HG03095 (cell line): ENCODE measurements around the gene VCAM1.
"Not testable (repeated sequence)": the region's sequence is repeated elsewhere in the genome, so short reads cannot be mapped to it uniquely, and the experiment has no call there.

Source experiments
- ATAC-seq: cut with Tn5 transposase; IDR thresholded peaks from one replicate; pipeline ENCODE4 v1.9.1; 2021; ENCODE audit warnings: moderate library complexity; ENCODE audit not compliant: unreplicated experiment

VCAM1 gene, protein sequence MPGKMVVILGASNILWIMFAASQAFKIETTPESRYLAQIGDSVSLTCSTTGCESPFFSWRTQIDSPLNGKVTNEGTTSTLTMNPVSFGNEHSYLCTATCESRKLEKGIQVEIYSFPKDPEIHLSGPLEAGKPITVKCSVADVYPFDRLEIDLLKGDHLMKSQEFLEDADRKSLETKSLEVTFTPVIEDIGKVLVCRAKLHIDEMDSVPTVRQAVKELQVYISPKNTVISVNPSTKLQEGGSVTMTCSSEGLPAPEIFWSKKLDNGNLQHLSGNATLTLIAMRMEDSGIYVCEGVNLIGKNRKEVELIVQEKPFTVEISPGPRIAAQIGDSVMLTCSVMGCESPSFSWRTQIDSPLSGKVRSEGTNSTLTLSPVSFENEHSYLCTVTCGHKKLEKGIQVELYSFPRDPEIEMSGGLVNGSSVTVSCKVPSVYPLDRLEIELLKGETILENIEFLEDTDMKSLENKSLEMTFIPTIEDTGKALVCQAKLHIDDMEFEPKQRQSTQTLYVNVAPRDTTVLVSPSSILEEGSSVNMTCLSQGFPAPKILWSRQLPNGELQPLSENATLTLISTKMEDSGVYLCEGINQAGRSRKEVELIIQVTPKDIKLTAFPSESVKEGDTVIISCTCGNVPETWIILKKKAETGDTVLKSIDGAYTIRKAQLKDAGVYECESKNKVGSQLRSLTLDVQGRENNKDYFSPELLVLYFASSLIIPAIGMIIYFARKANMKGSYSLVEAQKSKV

DNA sequence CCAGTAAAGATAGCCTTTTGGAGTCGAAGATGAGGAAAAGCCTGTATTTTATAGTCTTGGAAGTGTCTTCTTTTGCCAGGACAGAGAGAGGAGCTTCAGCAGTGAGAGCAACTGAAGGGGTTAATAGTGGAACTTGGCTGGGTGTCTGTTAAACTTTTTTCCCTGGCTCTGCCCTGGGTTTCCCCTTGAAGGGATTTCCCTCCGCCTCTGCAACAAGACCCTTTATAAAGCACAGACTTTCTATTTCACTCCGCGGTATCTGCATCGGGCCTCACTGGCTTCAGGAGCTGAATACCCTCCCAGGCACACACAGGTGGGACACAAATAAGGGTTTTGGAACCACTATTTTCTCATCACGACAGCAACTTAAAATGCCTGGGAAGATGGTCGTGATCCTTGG is at the start of gene VCAM1:
TSS of gene VCAM1 (plus strand) at position 253 of the 400 bp plus-strand sequence. CDS start at position 372, 119 bp downstream.
- ATAC-seq: peak; percentile 61

DNA sequence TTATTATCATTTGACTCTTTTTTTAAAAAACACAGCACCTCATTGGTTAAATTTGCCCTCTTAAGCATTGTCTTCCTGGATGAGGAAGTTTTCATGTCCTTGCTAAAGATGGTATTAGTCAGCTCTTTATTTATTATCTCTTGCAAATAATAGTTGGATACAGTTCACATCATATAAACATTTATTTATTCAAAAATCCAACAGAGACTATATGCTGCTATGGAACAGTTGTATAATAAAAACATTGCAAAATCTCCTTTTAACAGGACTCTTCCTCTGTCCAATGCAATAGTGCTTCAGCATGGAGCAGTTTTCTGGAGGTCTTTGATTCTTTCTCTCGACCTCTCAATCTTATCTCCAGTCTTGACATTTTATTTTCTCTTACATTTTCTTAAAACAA is 49.5 kb upstream of the VCAM1 start:
- no peak for ATAC-seq

DNA sequence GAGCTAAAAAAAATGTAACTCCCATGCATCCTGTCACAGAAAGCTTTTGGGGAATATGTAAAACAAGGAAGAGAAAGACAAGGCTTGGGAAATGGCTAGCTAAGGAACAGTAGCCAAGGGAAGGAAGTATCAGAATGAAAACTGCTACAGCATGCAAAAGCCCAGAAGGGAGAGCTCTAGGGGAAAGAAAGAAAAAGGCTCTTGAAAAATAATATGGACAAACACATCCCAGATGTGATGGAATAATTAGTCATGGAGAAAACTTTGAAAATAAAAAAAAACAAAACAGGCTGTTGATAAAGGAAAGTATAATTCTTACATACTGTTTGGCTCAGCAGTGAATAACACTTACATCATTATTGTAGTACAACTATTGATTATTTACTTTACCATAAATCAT is 47.9 kb upstream of the VCAM1 start:
- ATAC-seq: no peak

DNA sequence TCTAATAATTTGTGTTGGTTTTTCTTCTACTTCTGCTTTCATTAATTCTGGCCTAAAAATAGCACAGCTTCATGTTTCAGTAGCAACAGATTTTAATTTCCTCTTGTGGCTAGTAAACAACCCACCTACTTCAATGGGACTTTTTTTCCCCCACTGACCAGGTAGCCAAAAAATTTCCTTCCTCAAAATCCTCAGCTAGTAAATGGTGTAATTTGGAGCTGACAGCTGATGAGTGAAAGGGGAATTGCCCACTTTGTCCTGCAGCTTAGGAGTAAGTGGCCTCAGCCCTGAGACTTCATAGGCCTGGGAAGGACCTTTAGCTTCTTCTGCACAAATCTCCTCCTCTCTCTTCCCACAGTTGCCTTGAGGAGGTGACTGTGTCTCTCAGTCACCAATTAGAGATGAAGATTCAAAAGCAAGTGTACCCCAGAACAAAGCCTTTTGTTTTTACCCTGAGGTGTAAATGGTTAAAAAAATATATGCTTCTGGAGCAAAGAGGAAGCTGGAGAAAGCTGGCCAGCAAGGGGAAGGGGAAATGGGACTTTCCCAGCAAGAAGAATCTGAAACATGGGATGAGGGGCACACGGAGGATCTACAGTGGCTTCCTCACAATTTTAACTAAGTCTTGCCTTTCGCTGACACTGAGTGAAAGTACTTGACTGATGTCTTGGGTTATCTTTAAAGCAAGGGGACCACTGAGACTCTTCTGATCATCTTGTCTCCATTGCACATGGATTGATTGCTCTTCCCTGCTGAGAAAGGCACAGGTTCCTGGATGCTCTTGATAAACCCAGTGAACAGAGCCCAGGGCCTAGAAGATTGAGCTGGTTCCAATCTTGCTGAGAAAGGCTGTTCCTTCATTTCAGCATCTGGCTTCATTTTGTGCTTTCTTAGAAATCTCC is 35.8 kb upstream of the VCAM1 start:
- ATAC-seq: no peak

DNA sequence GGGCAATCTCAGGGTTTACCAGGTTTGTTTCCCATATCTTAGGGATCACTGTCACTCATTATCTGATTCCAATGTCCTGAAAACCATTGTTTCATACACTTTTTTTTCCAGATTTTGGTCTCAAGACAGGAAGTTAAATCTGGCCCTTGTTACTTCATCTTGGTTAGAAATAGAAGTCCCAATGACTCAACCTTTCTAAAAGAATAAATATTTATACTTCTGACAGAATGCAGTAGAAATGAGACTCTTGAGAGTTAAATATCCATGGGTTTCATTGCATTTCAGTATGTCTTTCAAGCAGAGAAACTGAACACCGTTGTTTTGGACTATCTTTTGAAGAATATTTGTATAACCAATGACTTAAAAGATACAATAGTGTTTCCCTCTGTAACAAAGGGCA is 19.8 kb upstream of the VCAM1 start:
- ATAC-seq: no peak

DNA sequence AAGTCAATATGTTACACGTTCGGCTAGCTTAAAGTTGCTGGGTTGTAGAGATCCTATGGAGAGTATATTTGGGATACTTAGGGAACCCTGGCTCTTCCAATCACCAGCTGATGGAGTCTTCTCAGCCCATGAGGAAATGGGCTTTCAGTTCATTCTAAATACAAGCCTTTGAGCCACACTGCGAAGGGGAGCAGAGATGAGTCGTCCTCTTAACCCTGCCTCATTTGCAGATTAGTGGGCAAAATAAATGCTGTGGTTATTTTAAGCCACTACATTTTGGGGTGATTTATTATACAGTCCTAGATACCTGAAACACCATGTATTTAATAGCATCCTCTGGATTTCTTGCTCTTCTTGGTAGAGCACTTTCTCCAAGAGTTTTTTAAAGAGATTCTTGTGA is 19.0 kb upstream of the VCAM1 start:
- no peak for ATAC-seq

DNA sequence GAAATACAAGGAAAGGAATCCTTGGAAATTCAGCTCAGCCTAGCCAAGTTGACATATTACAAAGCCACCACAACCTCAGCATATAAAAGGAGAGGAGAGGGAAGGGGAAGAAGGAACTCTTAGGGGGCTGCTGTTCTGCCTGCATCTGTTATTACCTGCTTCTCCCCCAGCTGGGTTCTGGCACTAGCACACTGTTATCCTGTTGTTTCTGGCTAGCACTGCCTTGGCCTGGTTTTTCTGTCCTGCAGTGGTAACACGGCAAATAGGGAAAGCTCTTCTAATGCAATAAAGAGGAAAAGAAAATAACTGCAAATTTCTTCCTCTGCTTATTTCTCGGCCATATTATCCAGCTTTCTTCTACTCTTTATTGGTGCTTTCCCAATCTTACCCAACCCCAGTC is 16.5 kb upstream of the VCAM1 start:
- no peak for ATAC-seq

DNA sequence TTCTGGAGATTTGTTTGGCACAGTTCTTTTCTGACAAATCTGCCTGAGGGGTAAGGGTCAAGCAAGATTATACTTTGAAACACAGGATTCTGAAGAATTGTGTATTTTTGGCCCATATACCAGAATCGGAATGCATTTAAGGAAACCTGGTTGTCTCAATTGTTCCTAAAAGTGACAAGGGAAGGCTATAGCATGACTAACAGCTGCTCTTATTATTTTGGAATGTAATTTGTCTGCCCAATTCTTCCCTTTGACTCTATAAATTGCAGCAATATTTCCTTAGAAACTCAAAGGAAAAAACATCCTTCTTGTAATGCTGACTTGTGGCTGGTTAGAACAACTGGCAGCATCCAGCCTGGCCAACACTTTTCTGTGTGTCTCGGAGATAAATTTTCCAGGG is 15.8 kb upstream of the VCAM1 start:
- ATAC-seq: no peak

DNA sequence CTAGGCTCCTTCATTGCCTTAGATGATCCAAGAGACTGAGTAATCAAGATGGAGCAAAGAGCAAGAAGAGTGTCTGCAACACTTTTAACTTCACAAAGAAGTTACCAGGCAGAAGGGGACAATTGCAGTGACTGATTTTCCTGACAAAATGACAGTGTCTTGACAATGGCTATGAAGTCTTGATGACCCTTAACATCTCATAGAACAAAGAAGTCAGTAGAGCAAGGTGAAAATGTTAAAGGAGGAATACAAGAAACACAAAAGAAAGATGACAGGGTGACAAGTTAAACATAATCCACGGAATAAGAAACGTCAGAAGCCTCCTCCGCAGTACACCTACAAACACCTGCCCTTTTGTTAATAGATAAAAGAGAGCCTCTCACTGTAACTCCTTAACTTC is 15.1 kb upstream of the VCAM1 start:
- no peak for ATAC-seq

DNA sequence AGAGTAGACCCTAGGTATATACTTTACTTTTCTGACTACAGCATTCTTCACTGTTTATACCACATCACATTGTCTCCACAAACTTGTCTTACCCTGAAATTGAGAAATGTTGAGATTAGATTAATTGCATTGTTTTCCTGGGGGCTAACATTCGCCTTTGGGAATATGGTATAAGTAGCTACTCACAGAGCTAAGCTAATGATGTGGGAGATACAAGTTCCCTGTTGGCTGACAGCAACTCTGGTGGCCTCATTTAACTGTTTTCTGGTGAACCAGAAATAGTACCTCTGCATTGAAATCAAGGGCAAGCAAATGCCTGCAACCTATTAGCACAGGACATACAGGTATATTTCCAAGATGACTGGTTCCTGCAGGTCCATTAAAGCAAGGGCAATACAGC is 13.2 kb upstream of the VCAM1 start:
- no peak for ATAC-seq

DNA sequence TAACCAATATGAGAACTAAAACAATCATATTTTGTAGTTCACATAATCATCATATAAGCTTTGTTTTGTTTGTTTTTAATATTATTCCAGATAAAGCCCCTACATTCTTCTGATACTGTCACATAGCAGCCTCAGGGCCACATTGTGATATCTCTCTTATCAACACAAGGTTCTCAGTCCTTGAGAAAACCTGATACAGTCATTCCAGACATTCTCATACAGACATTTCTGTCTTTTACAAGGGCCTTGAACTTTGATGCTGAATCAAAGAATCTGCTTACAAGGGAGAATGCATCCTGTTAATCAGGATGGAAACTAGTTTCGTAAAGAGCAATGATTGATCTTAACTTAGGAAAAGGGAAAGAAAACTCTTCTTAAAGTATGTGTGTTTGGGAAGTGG is 12.7 kb upstream of the VCAM1 start:
- ATAC-seq: no peak

DNA sequence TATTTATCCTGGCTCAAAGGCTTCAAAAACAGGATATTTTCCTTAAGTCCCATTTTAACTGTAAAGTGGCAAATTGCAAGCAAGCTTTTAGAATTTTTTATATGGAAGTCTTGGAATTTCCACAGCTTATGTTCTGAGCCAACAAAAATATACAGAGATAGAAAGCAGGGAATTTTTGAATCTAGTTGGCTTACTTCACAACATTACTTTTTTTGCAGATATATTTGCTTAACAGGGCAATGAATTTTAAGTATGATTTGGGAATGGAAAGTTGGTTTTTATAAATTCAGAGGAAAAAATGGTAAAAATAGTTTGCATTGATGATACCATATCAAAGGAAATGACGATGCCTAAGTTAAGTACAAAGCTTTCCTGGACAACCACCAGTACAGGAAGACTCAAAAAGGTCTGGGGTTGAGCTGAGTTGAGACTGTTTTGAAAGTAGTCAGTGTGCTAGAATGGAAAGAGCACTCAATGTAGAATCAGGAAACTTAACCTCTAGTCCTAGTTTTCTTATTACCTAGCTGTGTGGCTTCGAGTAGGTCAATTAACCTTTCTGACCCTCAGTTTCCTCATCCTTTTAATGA is 11.0 kb upstream of the VCAM1 start:
- no peak for ATAC-seq

DNA sequence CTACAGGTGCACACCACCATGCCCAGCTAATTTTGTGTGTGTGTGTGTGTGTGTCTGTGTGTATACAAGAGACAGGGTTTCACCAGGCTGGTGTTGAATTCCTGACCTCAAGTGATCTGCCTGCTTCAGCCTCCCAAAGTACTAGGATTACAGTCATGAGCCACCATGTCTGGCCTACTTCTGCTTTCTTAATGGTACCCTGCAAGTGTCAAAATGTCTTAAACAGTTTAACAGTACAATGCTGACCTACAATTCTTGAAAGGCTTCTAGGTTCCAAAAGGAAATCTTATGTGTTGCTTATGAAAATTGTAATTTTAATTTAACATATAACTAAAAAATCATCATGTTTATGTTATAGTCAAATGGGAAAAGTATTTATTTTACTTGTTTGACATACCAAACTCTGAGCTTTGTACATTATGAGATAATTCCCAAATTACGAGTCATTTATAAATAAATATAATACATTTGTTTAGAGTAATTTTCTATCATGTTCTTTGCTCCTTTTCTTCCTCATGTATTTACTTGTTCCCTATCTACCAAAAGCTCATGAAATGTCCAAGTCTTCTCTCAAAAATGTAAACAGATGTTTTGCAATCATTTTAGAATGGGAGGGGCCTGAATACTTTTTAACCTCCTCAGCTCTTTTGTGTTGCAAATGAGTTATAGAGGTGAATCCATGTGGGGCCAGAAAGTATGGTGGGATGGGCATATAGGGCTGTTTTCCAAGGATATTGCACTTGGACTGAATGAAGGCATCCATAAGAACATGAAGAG is 8.4 kb upstream of the VCAM1 start:
- no peak for ATAC-seq

DNA sequence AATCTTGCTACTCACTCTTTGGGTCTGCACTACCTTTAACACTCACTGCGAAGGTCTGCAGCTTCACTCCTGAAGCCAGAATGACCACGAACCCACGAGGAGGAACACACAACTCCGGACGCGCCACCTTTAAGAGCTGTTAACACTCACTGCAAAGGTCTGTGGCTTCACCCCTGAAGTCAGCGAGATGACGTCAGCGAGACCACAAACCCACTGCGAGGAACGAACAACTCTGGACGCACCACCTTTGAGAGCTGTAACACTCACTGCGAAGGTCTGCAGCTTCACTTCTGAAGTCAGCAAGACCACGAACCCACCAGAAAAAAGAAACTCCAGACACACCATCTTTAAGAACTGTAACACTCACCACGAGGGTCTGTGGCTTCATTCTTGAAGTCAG is 6.5 kb upstream of the VCAM1 start:
- not testable (repeated sequence) for ATAC-seq

DNA sequence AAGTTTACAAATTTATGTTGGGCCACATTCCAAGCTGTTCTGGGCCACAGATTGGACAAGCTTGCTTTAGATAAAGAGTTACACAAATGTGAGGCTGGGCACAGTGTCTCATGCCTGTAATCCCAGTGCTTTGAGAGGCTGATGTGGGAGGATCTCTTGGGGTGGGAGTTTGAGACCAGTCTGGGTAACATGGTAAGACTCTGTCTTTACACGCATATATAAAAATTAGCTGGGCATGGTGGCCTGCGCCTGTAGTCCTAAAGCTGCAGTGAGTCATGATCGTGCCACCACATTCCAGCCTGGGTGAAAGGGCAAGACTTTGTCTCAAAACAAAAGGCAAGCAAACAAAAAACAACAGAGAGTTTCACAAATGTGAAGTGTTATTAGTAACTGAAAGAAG is 5.9 kb upstream of the VCAM1 start:
- no peak for ATAC-seq

DNA sequence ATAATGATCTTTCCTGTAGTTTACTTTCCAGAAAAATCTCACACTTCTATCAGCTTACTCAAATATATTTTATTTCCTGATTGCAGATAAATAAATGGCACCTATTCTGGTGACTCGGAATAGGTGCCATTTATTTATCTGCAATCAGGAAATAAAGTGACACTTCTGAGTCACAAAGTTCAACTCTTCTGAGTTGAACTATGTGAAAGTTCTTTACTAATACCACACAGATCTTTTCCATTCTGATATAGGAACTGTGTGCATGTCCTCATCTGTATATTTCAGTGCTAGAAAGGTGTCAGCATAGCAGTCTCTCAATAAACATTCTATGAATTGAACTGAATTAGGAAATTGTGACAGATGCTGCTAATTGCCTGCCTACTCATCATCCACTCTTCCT is 4.9 kb upstream of the VCAM1 start:
- no peak for ATAC-seq

DNA sequence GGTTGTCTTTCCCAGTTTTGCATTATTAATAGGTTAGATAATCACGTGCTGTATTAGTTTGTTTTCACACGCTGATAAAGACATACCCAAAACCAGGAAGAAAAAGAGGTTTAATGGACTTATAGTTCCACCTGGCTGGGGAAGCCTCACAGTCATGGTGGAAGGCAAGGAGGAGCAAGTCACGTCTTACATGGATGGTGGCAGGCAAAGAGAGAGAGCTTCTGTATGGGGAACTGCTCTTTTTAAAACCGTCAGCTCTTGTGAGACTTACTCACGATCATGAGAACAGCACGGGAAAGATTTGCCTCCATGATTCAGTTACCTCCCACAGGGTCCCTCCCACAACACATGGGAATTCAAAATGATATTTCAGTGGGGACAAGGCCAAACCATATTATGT is 2.3 kb upstream of the VCAM1 start:
- no peak for ATAC-seq

DNA sequence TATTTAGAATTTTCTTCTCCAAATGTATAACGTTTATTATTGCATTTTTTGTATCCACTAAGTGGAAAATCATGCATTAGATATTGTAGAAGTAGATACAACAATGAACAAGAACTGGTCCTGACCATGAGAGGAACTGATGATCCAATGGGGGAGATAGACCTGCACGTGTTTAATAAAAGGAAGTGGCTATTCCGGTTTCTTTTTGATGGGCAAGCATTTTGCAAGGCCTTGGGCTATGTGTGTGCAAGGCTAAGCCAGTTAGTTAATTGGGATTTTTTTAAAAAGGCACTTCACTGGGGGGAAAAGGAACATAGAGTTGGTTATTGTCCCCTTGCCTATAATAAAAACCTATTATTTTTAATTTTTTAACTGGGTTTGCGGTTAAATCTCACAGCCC is 961 bp upstream of the VCAM1 start:
- ATAC-seq: no peak

DNA sequence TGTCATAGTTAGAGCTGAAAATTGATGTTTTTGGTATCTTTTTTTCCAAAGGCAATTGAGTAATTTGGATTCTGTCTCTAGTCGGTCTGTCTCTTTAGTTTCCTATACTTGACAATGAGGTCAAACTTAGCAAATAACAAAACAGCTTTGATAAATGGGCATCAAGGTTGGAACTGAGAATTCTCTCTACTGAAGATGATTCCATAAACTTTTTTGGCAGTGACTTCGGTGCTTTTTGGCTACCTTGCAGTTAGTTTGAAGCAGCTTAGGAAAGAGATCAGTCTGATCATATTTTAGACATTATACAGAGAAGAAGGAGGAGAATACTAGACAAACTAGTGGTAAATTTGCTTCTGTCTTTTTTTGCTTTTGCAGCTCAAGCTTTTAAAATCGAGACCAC is 559 bp downstream of the VCAM1 start:
- no peak for ATAC-seq

DNA sequence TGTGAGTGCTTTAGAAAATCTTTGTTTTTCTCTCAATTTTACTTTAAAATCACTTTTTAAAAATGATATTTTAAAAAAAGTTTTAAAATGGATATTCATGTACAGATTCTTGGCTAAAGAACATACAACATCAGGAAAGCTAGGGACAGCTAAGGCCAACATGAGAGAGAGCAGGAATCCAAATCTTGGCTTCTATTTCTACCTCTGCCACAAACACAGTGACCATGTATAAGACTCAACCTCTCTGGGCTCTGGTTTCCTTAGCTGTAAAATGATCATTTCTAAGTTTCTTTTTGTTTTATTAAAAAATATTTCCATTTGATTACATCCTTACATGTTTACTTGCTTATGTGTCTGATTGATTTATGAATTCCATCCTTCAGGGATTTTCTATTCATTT is 1.2 kb downstream of the VCAM1 start:
- ATAC-seq: no peak
